Measurements from ENCODE around the gene TGFBR2. TPM values are rescaled to one million over a fixed set of nuclear protein-coding genes. Genes with fewer than 3 reads are reported as not detected.

The TGFBR2 gene
- total RNA-seq, 1 experiment from 2014 or later: 16.1 TPM

DNA sequence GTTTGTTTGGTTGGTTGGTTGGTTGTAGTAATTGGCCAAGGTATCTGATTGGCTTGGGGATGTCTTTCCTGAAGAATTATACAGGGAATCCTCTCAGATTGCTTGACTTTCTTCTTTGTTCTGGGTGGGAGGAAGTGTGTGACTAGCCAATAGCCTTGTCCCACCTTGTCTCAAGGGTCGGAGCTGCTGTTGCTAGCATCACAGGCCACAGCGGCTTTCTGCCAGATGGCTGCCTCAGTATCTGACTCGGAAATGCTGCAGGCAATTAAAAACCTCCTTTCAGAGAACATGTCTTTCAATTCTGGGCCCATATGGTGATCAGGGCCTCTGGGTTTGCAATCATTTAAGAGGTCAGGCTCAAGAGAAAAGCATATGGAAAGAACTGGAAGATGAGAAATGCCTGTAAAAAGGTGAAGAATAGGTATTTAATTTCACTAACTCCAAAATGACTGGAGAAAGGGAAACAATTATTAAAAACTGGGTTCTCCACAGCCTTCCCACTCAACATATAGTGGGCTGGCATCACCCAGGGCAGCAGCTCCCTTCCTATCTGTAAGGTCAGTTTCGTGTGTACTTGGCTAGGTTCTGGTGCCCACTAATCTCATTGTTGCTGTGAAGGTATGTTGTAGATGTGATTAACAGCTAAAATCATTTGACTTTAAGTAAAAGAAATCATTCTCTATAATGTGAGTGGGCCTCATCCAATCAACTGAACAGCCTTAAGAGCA lies 32.4 kb downstream of the TGFBR2 start:
- Histone ChIP-seq H3K9me3 (ENCODE audit: low read depth, low read length, poor library complexity, severe bottlenecking) (no peaks in the 10 kb centered on the region), H3K27ac (ENCODE audit: low read depth, low read length, poor library complexity, severe bottlenecking) (no peak overlapping the region), H3K4me3 (ENCODE audit: low read depth, low read length, poor library complexity, severe bottlenecking) (no peak overlapping the region), H3K4me1 (ENCODE audit: insufficient read depth, low read length, poor library complexity, severe bottlenecking) (peaks cover 35% of the 10 kb centered on the region), H3K36me3 (ENCODE audit: insufficient read depth, low read length, poor library complexity, severe bottlenecking) (no peaks in the 10 kb centered on the region), H3K27me3 (replicated peaks; ENCODE audit: insufficient read depth, low read depth, low read length, poor library complexity) (no peaks in the 10 kb centered on the region)
- intact Hi-C loops (cut with micrococcal nuclease; ENCODE audit: unreplicated experiment): no loop called here
- no peak for DNase-seq (ENCODE audit: low spot score)
- ChIA-PET CTCF (no interaction called here), POLR2A (ENCODE audit: low non-redundant PET) (no interaction called here)
- no peak for TF ChIP-seq EZH2 (IDR thresholded peaks at IDR 0.05; ENCODE audit: borderline replicate concordance, low read depth, low read length, poor library complexity, severe bottlenecking)
- TF ChIP-seq, protein P1, sequence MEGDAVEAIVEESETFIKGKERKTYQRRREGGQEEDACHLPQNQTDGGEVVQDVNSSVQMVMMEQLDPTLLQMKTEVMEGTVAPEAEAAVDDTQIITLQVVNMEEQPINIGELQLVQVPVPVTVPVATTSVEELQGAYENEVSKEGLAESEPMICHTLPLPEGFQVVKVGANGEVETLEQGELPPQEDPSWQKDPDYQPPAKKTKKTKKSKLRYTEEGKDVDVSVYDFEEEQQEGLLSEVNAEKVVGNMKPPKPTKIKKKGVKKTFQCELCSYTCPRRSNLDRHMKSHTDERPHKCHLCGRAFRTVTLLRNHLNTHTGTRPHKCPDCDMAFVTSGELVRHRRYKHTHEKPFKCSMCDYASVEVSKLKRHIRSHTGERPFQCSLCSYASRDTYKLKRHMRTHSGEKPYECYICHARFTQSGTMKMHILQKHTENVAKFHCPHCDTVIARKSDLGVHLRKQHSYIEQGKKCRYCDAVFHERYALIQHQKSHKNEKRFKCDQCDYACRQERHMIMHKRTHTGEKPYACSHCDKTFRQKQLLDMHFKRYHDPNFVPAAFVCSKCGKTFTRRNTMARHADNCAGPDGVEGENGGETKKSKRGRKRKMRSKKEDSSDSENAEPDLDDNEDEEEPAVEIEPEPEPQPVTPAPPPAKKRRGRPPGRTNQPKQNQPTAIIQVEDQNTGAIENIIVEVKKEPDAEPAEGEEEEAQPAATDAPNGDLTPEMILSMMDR (conservative IDR thresholded peaks at IDR 0.05; ENCODE audit: low read depth, low read length): no peak
- BruUV-seq (replicated peaks): no TSS peak

DNA sequence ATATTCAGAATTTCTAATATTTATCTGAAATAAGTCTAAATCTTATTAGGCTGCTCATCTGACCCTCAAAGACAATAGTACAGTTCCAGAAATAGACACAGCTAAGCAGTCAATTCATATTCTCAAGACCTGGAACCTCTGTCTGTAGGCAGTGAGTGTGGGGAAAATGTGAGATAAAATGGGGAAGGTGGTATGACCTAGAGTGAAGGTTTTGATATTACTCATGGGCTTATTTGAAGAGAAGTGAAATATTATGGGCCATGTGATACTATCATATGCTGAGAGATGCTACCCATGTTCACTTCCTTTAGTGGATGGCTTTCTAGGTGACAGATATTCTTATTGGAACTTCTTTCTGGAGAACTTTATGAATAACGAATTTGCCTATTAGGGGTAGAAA lies 33.5 kb downstream of the TGFBR2 start:
- ChIA-PET POLR2A (ENCODE audit: low non-redundant PET) (no interaction called here), CTCF (no interaction called here)
- Histone ChIP-seq H3K4me3 (ENCODE audit: low read depth, low read length, poor library complexity, severe bottlenecking) (no peak overlapping the region), H3K27ac (ENCODE audit: low read depth, low read length, poor library complexity, severe bottlenecking) (no peak overlapping the region), H3K4me1 (ENCODE audit: insufficient read depth, low read length, poor library complexity, severe bottlenecking) (peaks cover 35% of the 10 kb centered on the region), H3K27me3 (replicated peaks; ENCODE audit: insufficient read depth, low read depth, low read length, poor library complexity) (no peaks in the 10 kb centered on the region), H3K9me3 (ENCODE audit: low read depth, low read length, poor library complexity, severe bottlenecking) (no peaks in the 10 kb centered on the region), H3K36me3 (ENCODE audit: insufficient read depth, low read length, poor library complexity, severe bottlenecking) (no peaks in the 10 kb centered on the region)
- no TSS peak for BruUV-seq (replicated peaks)
- TF ChIP-seq, protein P1 (conservative IDR thresholded peaks at IDR 0.05; ENCODE audit: low read depth, low read length): no peak
- no peak for TF ChIP-seq EZH2 (IDR thresholded peaks at IDR 0.05; ENCODE audit: borderline replicate concordance, low read depth, low read length, poor library complexity, severe bottlenecking)
- intact Hi-C loops (cut with micrococcal nuclease; ENCODE audit: unreplicated experiment): no loop called here
- no peak for DNase-seq (ENCODE audit: low spot score)

DNA sequence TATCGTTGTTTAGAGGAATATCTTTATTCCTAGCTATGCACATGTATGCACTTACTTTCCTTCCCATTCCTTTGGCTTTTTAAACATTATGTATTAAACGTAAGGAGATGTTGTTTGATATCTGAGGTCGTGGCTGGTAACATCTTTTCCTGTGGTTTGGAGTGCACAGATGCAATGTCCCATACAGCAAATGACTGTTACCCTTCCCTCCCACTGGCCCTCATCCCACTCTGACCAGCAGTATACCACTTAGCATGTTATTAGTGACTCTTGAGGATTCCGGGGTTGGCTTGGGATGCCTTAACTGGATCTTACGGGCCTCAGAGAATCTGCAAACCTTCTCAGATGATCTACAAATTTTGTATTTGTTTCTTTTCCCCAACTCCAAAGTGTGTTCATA lies 34.5 kb downstream of the TGFBR2 start:
- H3K27me3 ChIP-seq (replicated peaks; ENCODE audit: insufficient read depth, low read depth, low read length, poor library complexity): no peaks in the 10 kb centered on the region
- no peak overlapping the region for H3K27ac ChIP-seq (ENCODE audit: low read depth, low read length, poor library complexity, severe bottlenecking)
- no peak overlapping the region for H3K4me3 ChIP-seq (ENCODE audit: low read depth, low read length, poor library complexity, severe bottlenecking)
- peaks cover 2% of the 10 kb centered on the region for H3K36me3 ChIP-seq (ENCODE audit: insufficient read depth, low read length, poor library complexity, severe bottlenecking)
- ChIA-PET POLR2A (ENCODE audit: low non-redundant PET) (no interaction called here), CTCF (no interaction called here)
- H3K4me1 ChIP-seq (ENCODE audit: insufficient read depth, low read length, poor library complexity, severe bottlenecking): peaks cover 29% of the 10 kb centered on the region
- TF ChIP-seq EZH2 (IDR thresholded peaks at IDR 0.05; ENCODE audit: borderline replicate concordance, low read depth, low read length, poor library complexity, severe bottlenecking): no peak
- no peaks in the 10 kb centered on the region for H3K9me3 ChIP-seq (ENCODE audit: low read depth, low read length, poor library complexity, severe bottlenecking)
- intact Hi-C loops (cut with micrococcal nuclease; ENCODE audit: unreplicated experiment): no loop called here
- DNase-seq (ENCODE audit: low spot score): no peak
- no TSS peak for BruUV-seq (replicated peaks)
